ENCODE data around the gene HAPSTR1. TPM values are rescaled to one million over a fixed set of nuclear protein-coding genes. Genes with fewer than 3 reads are reported as not detected.

The HAPSTR1 gene
- total and polyA plus RNA-seq, 2 donors (not counting 3 experiments of a cell fraction or from before 2014, with no cell fraction given), result 15.7 to 63.7 TPM

GRCh38 chr16:9107025-9107970 lies 15.9 kb downstream of the HAPSTR1 start:
- no TSS peak for BruUV-seq (replicated peaks)
- dilution Hi-C loops (cut with MboI; ENCODE audit: extremely low pct_ligation_motif_present, low sequenced_read_pairs), result no loop called here
- TF ChIP-seq GATA2 (IDR thresholded peaks at IDR 0.05; ENCODE audit: insufficient read depth, insufficient read length, low read depth, low read length) (no peak), JUN (IDR thresholded peaks at IDR 0.05; ENCODE audit: borderline replicate concordance, insufficient read depth, insufficient read length, low read depth) (no peak), FOS (IDR thresholded peaks at IDR 0.05; ENCODE audit: borderline replicate concordance, insufficient read depth, low read length) (no peak), MYC (IDR thresholded peaks at IDR 0.05; ENCODE audit: low read depth, low read length) (no peak), MAX (IDR thresholded peaks at IDR 0.05; ENCODE audit: insufficient read depth, insufficient read length) (no peak), EZH2 (IDR thresholded peaks at IDR 0.05; ENCODE audit: borderline replicate concordance, low read depth, low read length, severe bottlenecking) (no peak), CTCF (IDR thresholded peaks at IDR 0.05; ENCODE audit: extremely low read depth in 1 of 2, insufficient read depth in 1 of 2, low read depth in 1 of 2, low read length in 2 of 2) (no peak), POLR2AphosphoS5 (IDR thresholded peaks at IDR 0.05; ENCODE audit: insufficient read depth, low read depth, low read length) (no peak), POLR2A (IDR thresholded peaks at IDR 0.05; ENCODE audit: low read depth, low read length) (no peak)
- Histone ChIP-seq H3K9ac (replicated peaks; ENCODE audit: extremely low read depth, insufficient read depth, low read length) (no peak overlapping the region), H3K4me1 (ENCODE audit: control insufficient read depth, extremely low read depth, insufficient read depth, low read length) (peaks cover 39% of the 10 kb centered on the region), H3K79me2 (ENCODE audit: control insufficient read depth, insufficient read depth, low read length) (peaks cover 100% of the 10 kb centered on the region), H3K27me3 (ENCODE audit: control insufficient read depth in 2 of 2, insufficient read depth in 2 of 2, low read length in 2 of 2) (no peaks in the 10 kb centered on the region), H3K4me3 (replicated peaks in 1 of 3; ENCODE audit: insufficient read depth in 1 of 3, low read depth in 1 of 3, low read length in 3 of 3) (no peak overlapping the region), H3K9me1 (replicated peaks; ENCODE audit: control insufficient read depth, extremely low read depth, insufficient read depth, low read length) (no peaks in the 10 kb centered on the region), H3K36me3 (ENCODE audit: control insufficient read depth in 2 of 2, extremely low read depth in 1 of 2, insufficient read depth in 2 of 2, low read length in 2 of 2) (peaks cover 21 to 51% of the 10 kb centered on the region in 2 experiments), H3K27ac (ENCODE audit: insufficient read depth, low read depth, low read length) (no peak overlapping the region), H2AFZ (ENCODE audit: low read depth, low read length) (no peak overlapping the region), H3K4me2 (ENCODE audit: insufficient read depth, low read length) (no peak overlapping the region), H3K9me3 (replicated peaks; ENCODE audit: control insufficient read depth, insufficient read depth, low read length) (no peaks in the 10 kb centered on the region), H4K20me1 (replicated peaks; ENCODE audit: control insufficient read depth, extremely low read depth, insufficient read depth, low read length) (peaks cover 60% of the 10 kb centered on the region)
- DNase-seq (ENCODE audit: low read depth, low spot score) (no peak), FAIRE-seq (no peak)
- ChIA-PET CTCF (interaction anchor here (1.5 kb wide), 1 partner anchor 14 kb away, joined by 3 read pairs; no protein-coding TSS in a partner anchor), POLR2A (interaction anchor here (2.2 kb wide), 1 partner anchor 16 kb away, joined by 7 read pairs; the partner anchor contains the start of gene HAPSTR1)
- intact Hi-C loops (cut with micrococcal nuclease), result loop anchor here (5.0 kb wide), 1 partner anchor 150 kb away; no protein-coding TSS in a partner anchor
